Neutrophil (primary cell): Measurements from ENCODE around the gene LPIN1.

Source experiments
- H3K27ac ChIP-seq: fragments of 200-600 bp; sonication (generic); 2 replicates; pipeline ENCODE4 v1.5.1; 2016; ENCODE audit warnings: mild to moderate bottlenecking, moderate library complexity
- H3K27me3 ChIP-seq: fragments of 200-600 bp; sonication (generic); 2 replicates; pipeline ENCODE4 v1.6.0; 2016; ENCODE audit warnings: mild to moderate bottlenecking
- H3K36me3 ChIP-seq: fragments of 200-600 bp; sonication (generic); 2 replicates; pipeline ENCODE4 v1.5.1; 2017
- H3K4me1 ChIP-seq, 2 experiments: fragments of 200-600 bp in 1 of 2; sonication (generic) in 1 of 2; 1 replicate in 1 of 2; 2 replicates in 1 of 2; pipeline versions ENCODE4 v1.5.1 to v1.6.1; 2013 to 2016; ENCODE audit warnings: low read depth in 1 of 2, low read length in 1 of 2, mild to moderate bottlenecking in 1 of 2, moderate library complexity in 1 of 2; ENCODE audit not compliant: control insufficient read depth in 1 of 2, insufficient read depth in 1 of 2
- H3K4me3 ChIP-seq, 2 experiments: fragments of 200-600 bp in 1 of 2; sonication (generic) in 1 of 2; 1 replicate in 1 of 2; 2 replicates in 1 of 2; pipeline ENCODE4 v1.5.1; 2013 to 2016; ENCODE audit warnings: low read depth in 1 of 2, low read length in 1 of 2, mild to moderate bottlenecking in 1 of 2, moderate library complexity in 1 of 2
- H3K9me3 ChIP-seq: fragments of 200-600 bp; sonication (generic); 2 replicates; pipeline ENCODE4 v1.5.1; 2016
- CTCF ChIP-seq: fragments of 200-600 bp; sonication (generic); IDR thresholded peaks from 2 replicates; pipeline ENCODE4 v1.5.1; 2016; ENCODE audit warnings: antibody characterized with exemption

LPIN1 gene

GRCh38 chr2:11710632-11711353, 35.6 kb upstream of the LPIN1 start:
- no peak overlapping the region for H3K4me3 ChIP-seq
- TF ChIP-seq CTCF, result no peak
- H3K27ac ChIP-seq, result no peak overlapping the region
- H3K9me3 ChIP-seq, result no peaks in the 10 kb centered on the region
- H3K4me1 ChIP-seq, result peaks cover 0 to 6% of the 10 kb centered on the region in 2 experiments
- H3K36me3 ChIP-seq, result no peaks in the 10 kb centered on the region
- no peaks in the 10 kb centered on the region for H3K27me3 ChIP-seq

- Histone ChIP-seq H3K27me3 (no peaks in the 10 kb centered on the region), H3K27ac (no peak overlapping the region), H3K36me3 (no peaks in the 10 kb centered on the region), H3K4me3 (no peak overlapping the region), H3K9me3 (no peaks in the 10 kb centered on the region), H3K4me1 (peaks cover 0 to 6% of the 10 kb centered on the region in 2 experiments)
- TF ChIP-seq CTCF, result no peak
Measured at GRCh38 chr2:11711354-11711716, 35.1 kb upstream of the LPIN1 start.

- Histone ChIP-seq H3K27ac (no peak overlapping the region), H3K36me3 (no peaks in the 10 kb centered on the region), H3K4me3 (no peak overlapping the region), H3K27me3 (no peaks in the 10 kb centered on the region), H3K9me3 (no peaks in the 10 kb centered on the region), H3K4me1 (peaks cover 0 to 6% of the 10 kb centered on the region in 2 experiments)
- no peak for TF ChIP-seq CTCF
Measured at GRCh38 chr2:11711751-11712150, 34.7 kb upstream of the LPIN1 start.

- Histone ChIP-seq H3K27ac (no peak overlapping the region), H3K4me3 (no peak overlapping the region), H3K36me3 (no peaks in the 10 kb centered on the region), H3K27me3 (no peaks in the 10 kb centered on the region), H3K9me3 (no peaks in the 10 kb centered on the region), H3K4me1 (peaks cover 0 to 6% of the 10 kb centered on the region in 2 experiments)
- no peak for TF ChIP-seq CTCF
Measured at GRCh38 chr2:11712866-11713265, 33.6 kb upstream of the LPIN1 start.

- peaks cover 7% of the 10 kb centered on the region for H3K27me3 ChIP-seq
- H3K27ac ChIP-seq, result no peak overlapping the region
- no peak overlapping the region for H3K4me3 ChIP-seq
- H3K4me1 ChIP-seq, result peaks cover 0 to 6% of the 10 kb centered on the region in 2 experiments
- TF ChIP-seq CTCF, result no peak
- no peaks in the 10 kb centered on the region for H3K9me3 ChIP-seq
- H3K36me3 ChIP-seq, result no peaks in the 10 kb centered on the region
Measured at GRCh38 chr2:11713815-11714214, 32.6 kb upstream of the LPIN1 start.
